HepG2 (cell line): Measurements from ENCODE around the gene TAOK3. TPM values are rescaled to one million over a fixed set of nuclear protein-coding genes. Genes with fewer than 3 reads are reported as not detected.
A peak's percentile ranks its signal among the peaks of the same experiment; 100 is the strongest.

Experiments
- GFI1 ChIP-seq: sonication (generic); formaldehyde crosslinking; IDR thresholded peaks from 2 replicates; pipeline ENCODE4 v1.5.0; 2020; ENCODE audit warnings: missing genetic modification reagents, mild to moderate bottlenecking, borderline replicate concordance
- HNRNPL ChIP-seq: fragments of 200-400 bp; formaldehyde crosslinking; IDR thresholded peaks from 2 replicates; pipeline ENCODE4 v1.6.1; 2017; ENCODE audit warnings: mild to moderate bottlenecking, low read depth, low read length
- JARID2 ChIP-seq: sonication (generic); formaldehyde crosslinking; IDR thresholded peaks from 2 replicates; pipeline ENCODE4 v1.8.1; 2023; ENCODE audit warnings: missing genetic modification reagents, inconsistent platforms; ENCODE audit not compliant: insufficient replicate concordance
- KDM5B ChIP-seq: sonication (generic); formaldehyde crosslinking; IDR thresholded peaks from 2 replicates; pipeline ENCODE4 v1.4.0; 2020; ENCODE audit warnings: missing genetic modification reagents, mild to moderate bottlenecking, borderline replicate concordance
- MIER3 ChIP-seq: IDR thresholded peaks from 2 replicates; pipeline ENCODE4 v1.6.1; 2016; ENCODE audit warnings: missing compliant biosample characterization, borderline replicate concordance
- SATB2 ChIP-seq: sonication (generic); formaldehyde crosslinking; IDR thresholded peaks from 2 replicates; pipeline ENCODE4 v1.5.0; 2020; ENCODE audit warnings: missing genetic modification reagents
- SMAD9 ChIP-seq: sonication (generic); formaldehyde crosslinking; IDR thresholded peaks from 2 replicates; pipeline ENCODE4 v1.5.1; 2020; ENCODE audit warnings: mild to moderate bottlenecking, missing genetic modification reagents
- U2AF2 ChIP-seq: fragments of 200-400 bp; formaldehyde crosslinking; IDR thresholded peaks from 2 replicates; pipeline ENCODE4 v1.6.1; 2017; ENCODE audit warnings: low read depth, mild to moderate bottlenecking, low read length
- ZFP37 ChIP-seq: sonication (generic); formaldehyde crosslinking; IDR thresholded peaks from 2 replicates; pipeline ENCODE4 v1.4.0; 2020; ENCODE audit warnings: missing genetic modification reagents, borderline replicate concordance
- ZFP90 ChIP-seq: sonication (generic); formaldehyde crosslinking; IDR thresholded peaks from 2 replicates; pipeline ENCODE4 v1.8.0; 2022; ENCODE audit warnings: missing genetic modification reagents, mild to moderate bottlenecking, inconsistent platforms, borderline replicate concordance
- ZNF234 ChIP-seq: sonication (generic); formaldehyde crosslinking; conservative IDR thresholded peaks from 2 replicates; pipeline ENCODE4 v1.5.1; 2020; ENCODE audit warnings: mild to moderate bottlenecking, missing genetic modification reagents
- ZNF441 ChIP-seq: sonication (generic); formaldehyde crosslinking; IDR thresholded peaks from 2 replicates; pipeline ENCODE4 v1.7.0; 2021; ENCODE audit warnings: missing genetic modification reagents, borderline replicate concordance
- ZNF775 ChIP-seq: sonication (generic); formaldehyde crosslinking; IDR thresholded peaks from 2 replicates; pipeline ENCODE4 v1.4.0; 2020; ENCODE audit warnings: missing genetic modification reagents, mild to moderate bottlenecking, moderate library complexity, borderline replicate concordance
- polyA plus RNA-seq, 8 experiments: library from polyadenylated mRNA; depleted of rRNA in 3 of 8; stranded (reverse) in 7 of 8; unstranded in 1 of 8; fragments of >200 nt; fragmentation: Illumina TruSeq in 4 of 8; extraction: Trizol in 4 of 8; gene quantifications; 2 replicates each; pipeline versions ENCODE4 v1.2.1 to v1.2.3, GENCODE V29; 2011 to 2016; ENCODE audit warnings: low read depth in 4 of 8, missing spikeins in 1 of 8, mixed read lengths in 1 of 8; ENCODE audit not compliant: insufficient read depth in 1 of 8
- total RNA-seq, 5 experiments: library from RNA; depleted of rRNA; stranded (reverse); fragments of >200 nt; fragmentation: Illumina TruSeq; extraction: Trizol; gene quantifications; 2 replicates each; pipeline ENCODE4 v1.2.3, GENCODE V29; 2016; ENCODE audit warnings: low read depth in 1 of 5
- TF ChIP-seq, protein P1 (sequence below), 2 experiments: sonication (generic) in 1 of 2; formaldehyde crosslinking in 1 of 2; IDR thresholded peaks; 2 replicates each; pipeline versions ENCODE4 v1.6.1 to v1.9.0; 2014 to 2022; ENCODE audit warnings: antibody characterized with exemption in 1 of 2, borderline replicate concordance in 1 of 2, inconsistent platforms in 1 of 2, low read depth in 1 of 2, missing genetic modification reagents in 1 of 2
- TF ChIP-seq, protein P2 (sequence below): sonication (generic); formaldehyde crosslinking; IDR thresholded peaks from 2 replicates; pipeline ENCODE4 v1.4.0; 2020; ENCODE audit warnings: mild to moderate bottlenecking, missing genetic modification reagents
- TF ChIP-seq, protein P3 (sequence below): sonication (generic); formaldehyde crosslinking; conservative IDR thresholded peaks from 2 replicates; pipeline ENCODE4 v1.4.0; 2020; ENCODE audit warnings: missing genetic modification reagents
- TF ChIP-seq, protein P4 (sequence below): sonication (generic); formaldehyde crosslinking; IDR thresholded peaks from 2 replicates; pipeline ENCODE4 v1.9.0; 2022; ENCODE audit warnings: missing genetic modification reagents, mild to moderate bottlenecking, borderline replicate concordance

Gene TAOK3
- total and polyA plus RNA-seq, 2 of the 13 experiments (the other 11 are each of a cell fraction or from before 2014, with no cell fraction given) = 10.4 to 12.3 TPM

DNA sequence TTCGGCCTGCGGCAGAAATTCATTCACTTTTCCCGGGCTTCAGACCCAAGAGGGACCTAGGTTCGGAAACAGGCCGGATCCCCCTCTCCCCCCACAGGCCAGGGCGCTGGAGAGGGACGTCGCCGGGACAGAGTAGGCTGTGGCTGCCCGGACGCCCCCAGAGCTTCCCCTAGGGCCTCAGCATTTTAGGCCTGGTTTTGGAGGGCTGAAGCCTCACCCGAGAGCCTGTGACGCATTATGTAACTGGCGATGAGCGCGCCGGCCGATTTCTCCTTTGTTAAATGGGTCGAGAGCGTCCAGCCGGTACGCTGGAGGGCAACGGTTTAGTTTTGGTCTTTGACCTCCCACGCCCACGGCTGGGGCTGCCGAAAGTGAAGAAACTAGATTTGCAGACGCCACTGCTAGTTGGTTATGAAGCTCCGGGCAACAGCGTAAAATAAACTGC, 236.1 kb downstream of the TAOK3 start (continued):
- TF ChIP-seq, protein P1, sequence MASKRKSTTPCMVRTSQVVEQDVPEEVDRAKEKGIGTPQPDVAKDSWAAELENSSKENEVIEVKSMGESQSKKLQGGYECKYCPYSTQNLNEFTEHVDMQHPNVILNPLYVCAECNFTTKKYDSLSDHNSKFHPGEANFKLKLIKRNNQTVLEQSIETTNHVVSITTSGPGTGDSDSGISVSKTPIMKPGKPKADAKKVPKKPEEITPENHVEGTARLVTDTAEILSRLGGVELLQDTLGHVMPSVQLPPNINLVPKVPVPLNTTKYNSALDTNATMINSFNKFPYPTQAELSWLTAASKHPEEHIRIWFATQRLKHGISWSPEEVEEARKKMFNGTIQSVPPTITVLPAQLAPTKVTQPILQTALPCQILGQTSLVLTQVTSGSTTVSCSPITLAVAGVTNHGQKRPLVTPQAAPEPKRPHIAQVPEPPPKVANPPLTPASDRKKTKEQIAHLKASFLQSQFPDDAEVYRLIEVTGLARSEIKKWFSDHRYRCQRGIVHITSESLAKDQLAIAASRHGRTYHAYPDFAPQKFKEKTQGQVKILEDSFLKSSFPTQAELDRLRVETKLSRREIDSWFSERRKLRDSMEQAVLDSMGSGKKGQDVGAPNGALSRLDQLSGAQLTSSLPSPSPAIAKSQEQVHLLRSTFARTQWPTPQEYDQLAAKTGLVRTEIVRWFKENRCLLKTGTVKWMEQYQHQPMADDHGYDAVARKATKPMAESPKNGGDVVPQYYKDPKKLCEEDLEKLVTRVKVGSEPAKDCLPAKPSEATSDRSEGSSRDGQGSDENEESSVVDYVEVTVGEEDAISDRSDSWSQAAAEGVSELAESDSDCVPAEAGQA (IDR thresholded peaks at IDR 0.05; ENCODE audit: low read depth) = no peak
- TF ChIP-seq, protein P1 (CRISPR knock-in tag; IDR thresholded peaks at IDR 0.05; ENCODE audit: borderline replicate concordance) = 0 out of 2 replicates have a peak, but pooled peaks have one; percentile 39
- TF ChIP-seq, protein P2, sequence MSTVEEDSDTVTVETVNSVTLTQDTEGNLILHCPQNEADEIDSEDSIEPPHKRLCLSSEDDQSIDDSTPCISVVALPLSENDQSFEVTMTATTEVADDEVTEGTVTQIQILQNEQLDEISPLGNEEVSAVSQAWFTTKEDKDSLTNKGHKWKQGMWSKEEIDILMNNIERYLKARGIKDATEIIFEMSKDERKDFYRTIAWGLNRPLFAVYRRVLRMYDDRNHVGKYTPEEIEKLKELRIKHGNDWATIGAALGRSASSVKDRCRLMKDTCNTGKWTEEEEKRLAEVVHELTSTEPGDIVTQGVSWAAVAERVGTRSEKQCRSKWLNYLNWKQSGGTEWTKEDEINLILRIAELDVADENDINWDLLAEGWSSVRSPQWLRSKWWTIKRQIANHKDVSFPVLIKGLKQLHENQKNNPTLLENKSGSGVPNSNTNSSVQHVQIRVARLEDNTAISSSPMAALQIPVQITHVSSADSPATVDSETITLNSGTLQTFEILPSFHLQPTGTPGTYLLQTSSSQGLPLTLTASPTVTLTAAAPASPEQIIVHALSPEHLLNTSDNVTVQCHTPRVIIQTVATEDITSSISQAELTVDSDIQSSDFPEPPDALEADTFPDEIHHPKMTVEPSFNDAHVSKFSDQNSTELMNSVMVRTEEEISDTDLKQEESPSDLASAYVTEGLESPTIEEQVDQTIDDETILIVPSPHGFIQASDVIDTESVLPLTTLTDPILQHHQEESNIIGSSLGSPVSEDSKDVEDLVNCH (CRISPR knock-in tag) = no peak
- TF ChIP-seq ZFP90 (CRISPR knock-in tag) (no peak), JARID2 (CRISPR knock-in tag) (no peak), ZNF234 (CRISPR knock-in tag) (no peak), KDM5B (CRISPR knock-in tag) (no peak), MIER3 (CRISPR knock-in tag) (no peak), ZFP37 (CRISPR knock-in tag) (0 out of 2 replicates have a peak, but pooled peaks have one; percentile 26), GFI1 (CRISPR knock-in tag) (peak; percentile 80; the same call in 1 of the 2 replicates), HNRNPL (peak; percentile 48; the same call in 1 of the 2 replicates), SATB2 (CRISPR knock-in tag) (no peak), U2AF2 (no peak), ZNF775 (CRISPR knock-in tag) (no peak), SMAD9 (CRISPR knock-in tag) (peak; percentile 21; the same call in 1 of the 2 replicates), ZNF441 (CRISPR knock-in tag) (no peak)
- TF ChIP-seq, protein P3, sequence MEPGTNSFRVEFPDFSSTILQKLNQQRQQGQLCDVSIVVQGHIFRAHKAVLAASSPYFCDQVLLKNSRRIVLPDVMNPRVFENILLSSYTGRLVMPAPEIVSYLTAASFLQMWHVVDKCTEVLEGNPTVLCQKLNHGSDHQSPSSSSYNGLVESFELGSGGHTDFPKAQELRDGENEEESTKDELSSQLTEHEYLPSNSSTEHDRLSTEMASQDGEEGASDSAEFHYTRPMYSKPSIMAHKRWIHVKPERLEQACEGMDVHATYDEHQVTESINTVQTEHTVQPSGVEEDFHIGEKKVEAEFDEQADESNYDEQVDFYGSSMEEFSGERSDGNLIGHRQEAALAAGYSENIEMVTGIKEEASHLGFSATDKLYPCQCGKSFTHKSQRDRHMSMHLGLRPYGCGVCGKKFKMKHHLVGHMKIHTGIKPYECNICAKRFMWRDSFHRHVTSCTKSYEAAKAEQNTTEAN (CRISPR knock-in tag) = 0 out of 2 replicates have a peak, but pooled peaks have one; percentile 27
- TF ChIP-seq, protein P4, sequence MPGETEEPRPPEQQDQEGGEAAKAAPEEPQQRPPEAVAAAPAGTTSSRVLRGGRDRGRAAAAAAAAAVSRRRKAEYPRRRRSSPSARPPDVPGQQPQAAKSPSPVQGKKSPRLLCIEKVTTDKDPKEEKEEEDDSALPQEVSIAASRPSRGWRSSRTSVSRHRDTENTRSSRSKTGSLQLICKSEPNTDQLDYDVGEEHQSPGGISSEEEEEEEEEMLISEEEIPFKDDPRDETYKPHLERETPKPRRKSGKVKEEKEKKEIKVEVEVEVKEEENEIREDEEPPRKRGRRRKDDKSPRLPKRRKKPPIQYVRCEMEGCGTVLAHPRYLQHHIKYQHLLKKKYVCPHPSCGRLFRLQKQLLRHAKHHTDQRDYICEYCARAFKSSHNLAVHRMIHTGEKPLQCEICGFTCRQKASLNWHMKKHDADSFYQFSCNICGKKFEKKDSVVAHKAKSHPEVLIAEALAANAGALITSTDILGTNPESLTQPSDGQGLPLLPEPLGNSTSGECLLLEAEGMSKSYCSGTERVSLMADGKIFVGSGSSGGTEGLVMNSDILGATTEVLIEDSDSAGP = no peak
